Right lobe of liver (tissue), 4 donors: ENCODE data around the gene PCYOX1L.

Experiments used
- CTCF ChIP-seq, 4 donors: fragments of 200-600 bp in 3 of 4; fragments of 450-650 bp in 1 of 4; IDR thresholded peaks; one replicate each; pipeline versions ENCODE4 v1.5.1 to v1.8.0; 2016 to 2022; ENCODE audit warnings: antibody characterized with exemption in 4 of 4, mild to moderate bottlenecking in 2 of 4
- POLR2A ChIP-seq: fragments of 450-650 bp; IDR thresholded peaks from one replicate; pipeline ENCODE4 v1.6.1; 2017; ENCODE audit warnings: antibody characterized with exemption, mild to moderate bottlenecking
- donor health status: DM: no; HTN: no; CAD: no.
- donor health status: DM: no; HTN: no; CAD: no.
- donor health status: DM: no; HTN: yes; CAD: no.

GRCh38 chr5:149370878-149371277, 13.0 kb downstream of the PCYOX1L start:
- TF ChIP-seq CTCF (IDR thresholded peaks at IDR 0.05), result no peak
- TF ChIP-seq POLR2A, result no peak
